HEK293T (cell line): ENCODE results near the gene ASTN2.

Experiments used
- CTCF ChIA-PET: fragments of 350-600 bp; formaldehyde crosslinking; extraction: SDS; loops from one replicate; lab custom pipeline; 2021; ENCODE audit warnings: antibody characterized with exemption, inconsistent platforms; lab: Yijun Ruan, JAX
- POLR2A ChIA-PET: fragments of 350-600 bp; formaldehyde crosslinking; extraction: SDS; loops from one replicate; lab custom pipeline; 2020; ENCODE audit warnings: antibody characterized with exemption, inconsistent platforms; lab: Yijun Ruan, JAX
- DNase-seq: peaks from one replicate; pipeline ENCODE4 v3.0.0; 2012; ENCODE audit warnings: mixed read lengths; ENCODE audit errors: extremely low spot score
- ARNT ChIP-seq: fragments of 450-650 bp; IDR thresholded peaks from 2 replicates; pipeline ENCODE4 v1.6.1; 2017; ENCODE audit warnings: mild to moderate bottlenecking
- BHLHE40 ChIP-seq: fragments of 450-650 bp; IDR thresholded peaks from 2 replicates; pipeline ENCODE4 v1.6.1; 2016; ENCODE audit warnings: mild to moderate bottlenecking, moderate library complexity, borderline replicate concordance
- CTBP1 ChIP-seq: fragments of 450-650 bp; IDR thresholded peaks from 2 replicates; pipeline ENCODE4 v1.6.1; 2016; ENCODE audit warnings: borderline replicate concordance
- ELF4 ChIP-seq: fragments of 450-650 bp; IDR thresholded peaks from 2 replicates; pipeline ENCODE4 v1.6.1; 2017; ENCODE audit warnings: antibody characterized with exemption
- FOXA1 ChIP-seq: fragments of 450-650 bp; IDR thresholded peaks from 2 replicates; pipeline ENCODE4 v1.6.1; 2016; ENCODE audit warnings: mild to moderate bottlenecking
- FOXK2 ChIP-seq: fragments of 450-650 bp; IDR thresholded peaks from 2 replicates; pipeline ENCODE4 v1.6.1; 2016; ENCODE audit warnings: mild to moderate bottlenecking
- FOXM1 ChIP-seq: fragments of 450-650 bp; IDR thresholded peaks from 2 replicates; pipeline ENCODE4 v1.6.1; 2017; ENCODE audit warnings: mild to moderate bottlenecking, borderline replicate concordance
- HDGF ChIP-seq: fragments of 450-650 bp; IDR thresholded peaks from 2 replicates; pipeline ENCODE4 v1.6.1; 2017; ENCODE audit warnings: antibody characterized with exemption, borderline replicate concordance
- L3MBTL2 ChIP-seq: fragments of 450-650 bp; conservative IDR thresholded peaks from 2 replicates; pipeline ENCODE4 v1.6.1; 2016; ENCODE audit warnings: mild to moderate bottlenecking
- LEF1 ChIP-seq: fragments of 450-650 bp; IDR thresholded peaks from 2 replicates; pipeline ENCODE4 v1.6.1; 2017; ENCODE audit warnings: mild to moderate bottlenecking, borderline replicate concordance
- NFRKB ChIP-seq: fragments of 450-650 bp; IDR thresholded peaks from 2 replicates; pipeline ENCODE4 v1.6.1; 2016; ENCODE audit warnings: mild to moderate bottlenecking, moderate library complexity
- PKNOX1 ChIP-seq: fragments of 450-650 bp; IDR thresholded peaks from 2 replicates; pipeline ENCODE4 v1.6.1; 2016
- SP1 ChIP-seq: fragments of 450-650 bp; IDR thresholded peaks from 2 replicates; pipeline ENCODE4 v1.6.1; 2017
- SUZ12 ChIP-seq: fragments of 450-650 bp; IDR thresholded peaks from 2 replicates; pipeline ENCODE4 v1.6.1; 2016; ENCODE audit warnings: mild to moderate bottlenecking
- TARDBP ChIP-seq: fragments of 450-650 bp; IDR thresholded peaks from 2 replicates; pipeline ENCODE4 v1.6.1; 2016
- ZNF384 ChIP-seq: fragments of 450-650 bp; IDR thresholded peaks from 2 replicates; pipeline ENCODE4 v1.6.1; 2016

ASTN2 gene

GRCh38 chr9:116447934-116448333 lies 966.9 kb downstream of the ASTN2 start:
- POLR2A ChIA-PET: no interaction called here

GRCh38 chr9:116442528-116442927 lies 972.3 kb downstream of the ASTN2 start:
- CTCF ChIA-PET: no interaction called here
- DNase-seq: no peak
- TF ChIP-seq FOXA1 (no peak), FOXK2 (no peak), ELF4 (no peak), ARNT (no peak), CTBP1 (no peak), ZNF384 (no peak), SP1 (no peak), FOXM1 (no peak), BHLHE40 (no peak), SUZ12 (no peak), L3MBTL2 (no peak), LEF1 (no peak), HDGF (no peak), NFRKB (no peak), PKNOX1 (no peak), TARDBP (no peak)
- POLR2A ChIA-PET: no interaction called here

More at GRCh38 chr9:116447934-116448333, 966.9 kb downstream of the ASTN2 start:
- CTCF ChIA-PET: no interaction called here
- DNase-seq: no peak
- no peak for TF ChIP-seq L3MBTL2
- TF ChIP-seq FOXK2: no peak
- TF ChIP-seq FOXA1: no peak
- no peak for TF ChIP-seq HDGF
- no peak for TF ChIP-seq CTBP1
- no peak for TF ChIP-seq ELF4
- TF ChIP-seq NFRKB: no peak
- no peak for TF ChIP-seq SP1
- no peak for TF ChIP-seq ZNF384
- TF ChIP-seq BHLHE40: no peak
- no peak for TF ChIP-seq LEF1
- TF ChIP-seq PKNOX1: no peak
- no peak for TF ChIP-seq ARNT
- TF ChIP-seq FOXM1: no peak
- TF ChIP-seq SUZ12: no peak
- no peak for TF ChIP-seq TARDBP

- CTCF ChIA-PET: no interaction called here
- POLR2A ChIA-PET: no interaction called here
- peak; percentile 12 for DNase-seq
- TF ChIP-seq CTBP1 (no peak), SP1 (no peak), FOXM1 (no peak), LEF1 (no peak), ELF4 (no peak), FOXK2 (no peak), PKNOX1 (no peak), ARNT (no peak), TARDBP (no peak), BHLHE40 (no peak), SUZ12 (no peak), FOXA1 (no peak)
Measured at GRCh38 chr9:116437411-116438370, 977.2 kb downstream of the ASTN2 start.

- no peak for DNase-seq
- ChIA-PET CTCF (no interaction called here), POLR2A (no interaction called here)
- TF ChIP-seq FOXM1 (no peak), ARNT (no peak), FOXK2 (no peak), CTBP1 (no peak), NFRKB (no peak), L3MBTL2 (no peak)
Measured at GRCh38 chr9:116436121-116436520, 978.7 kb downstream of the ASTN2 start.

- ChIA-PET POLR2A (no interaction called here), CTCF (no interaction called here)
- DNase-seq: no peak
- no peak for TF ChIP-seq BHLHE40
- no peak for TF ChIP-seq FOXK2
Measured at GRCh38 chr9:116435706-116436105, 979.2 kb downstream of the ASTN2 start.

- DNase-seq: no peak
- POLR2A ChIA-PET: no interaction called here
- CTCF ChIA-PET: no interaction called here
- no peak for TF ChIP-seq FOXK2
- no peak for TF ChIP-seq L3MBTL2
- TF ChIP-seq BHLHE40: no peak
- no peak for TF ChIP-seq SP1
- no peak for TF ChIP-seq ZNF384
- no peak for TF ChIP-seq TARDBP
- TF ChIP-seq PKNOX1: no peak
- TF ChIP-seq ARNT: no peak
- TF ChIP-seq FOXA1: no peak
- TF ChIP-seq HDGF: no peak
- TF ChIP-seq SUZ12: no peak
Measured at GRCh38 chr9:116434314-116434713, 980.5 kb downstream of the ASTN2 start.
